Sigmoid colon (tissue), 7 donors: ENCODE results near the gene XRRA1. TPM values are rescaled to one million over a fixed set of nuclear protein-coding genes. Genes with fewer than 3 reads are reported as not detected.

ENCODE experiments used
- DNase-seq: peaks from one replicate; pipeline ENCODE4 v3.0.0-alpha.2; 2019
- H3K27ac ChIP-seq, 4 donors: fragments of 200-600 bp; sonication (generic); one replicate each; pipeline ENCODE4 v1.5.1; 2016 to 2019; ENCODE audit warnings: mild to moderate bottlenecking in 1 of 4
- H3K27me3 ChIP-seq, 3 donors: fragments of 200-600 bp; sonication (generic); one replicate each; pipeline ENCODE4 v1.5.1; 2019; ENCODE audit warnings: mild to moderate bottlenecking in 1 of 3
- H3K36me3 ChIP-seq, 4 donors: fragments of 200-600 bp; sonication (generic); one replicate each; pipeline ENCODE4 v1.5.1; 2016 to 2019
- H3K4me1 ChIP-seq, 4 donors: fragments of 200-600 bp; sonication (generic); one replicate each; pipeline ENCODE4 v1.5.1; 2017 to 2019
- H3K4me3 ChIP-seq, 4 donors: fragments of 200-600 bp; sonication (generic); one replicate each; pipeline ENCODE4 v1.5.1; 2017 to 2019; ENCODE audit warnings: mild to moderate bottlenecking in 2 of 4, moderate library complexity in 1 of 4
- H3K9me3 ChIP-seq, 4 donors: fragments of 200-600 bp in 3 of 4; sonication (generic) in 3 of 4; one replicate each; pipeline versions ENCODE4 v1.5.1 to v1.6.1; 2013 to 2019
- CTCF ChIP-seq, 4 experiments: fragments of 450-650 bp in 3 of 4; fragments of 200-600 bp in 1 of 4; IDR thresholded peaks; one replicate each; pipeline ENCODE4 v1.5.1; 2016 to 2019; ENCODE audit warnings: antibody characterized with exemption in 4 of 4, mild to moderate bottlenecking in 3 of 4, moderate library complexity in 2 of 4
- EP300 ChIP-seq, 4 donors: sonication (generic); formaldehyde crosslinking; IDR thresholded peaks; one replicate each; pipeline ENCODE4 v1.6.1; 2017; ENCODE audit warnings: antibody characterized with exemption in 4 of 4
- POLR2A ChIP-seq, 2 donors: fragments of 450-650 bp; IDR thresholded peaks; one replicate each; pipeline ENCODE4 v1.6.1; 2016; ENCODE audit warnings: antibody characterized with exemption in 2 of 2, mild to moderate bottlenecking in 2 of 2, moderate library complexity in 2 of 2
- POLR2AphosphoS5 ChIP-seq, 4 donors: sonication (generic); formaldehyde crosslinking; IDR thresholded peaks; one replicate each; pipeline ENCODE4 v1.6.1; 2017; ENCODE audit warnings: antibody characterized with exemption in 4 of 4
- WGBS, 2 donors: extraction: QIAGEN DNeasy Blood & Tissue Kit; methylation state at CpG; one replicate each; pipeline ENCODE4 v1.1.7; 2013; 5-methylcytosine and 5-hydroxymethylcytosine counted together
- intact Hi-C: fragments of 100-400 bp; cut with DNase I; formaldehyde crosslinking; loops from one replicate; pipeline ENCODE4 v1.15.1; 2023
- polyA plus RNA-seq, 3 donors: library from polyadenylated mRNA; stranded (reverse); fragments of 200-250 nt; gene quantifications; one replicate each; pipeline ENCODE4 v1.2.3, GENCODE V29; 2013
- total RNA-seq, 4 donors: library from RNA; depleted of rRNA; stranded (reverse); fragments of >200 nt; gene quantifications; one replicate each; pipeline ENCODE4 v1.1.0, GENCODE V29; 2016
- donor health status: healthy with polysubstance abuse.
- donor health status: Bipolar disorder and iron deficiency.
- donor health status: healthy.

Gene XRRA1
- total and polyA plus RNA-seq, 7 donors = under 0.01 to 27.3 (median 11.9) TPM

DNA sequence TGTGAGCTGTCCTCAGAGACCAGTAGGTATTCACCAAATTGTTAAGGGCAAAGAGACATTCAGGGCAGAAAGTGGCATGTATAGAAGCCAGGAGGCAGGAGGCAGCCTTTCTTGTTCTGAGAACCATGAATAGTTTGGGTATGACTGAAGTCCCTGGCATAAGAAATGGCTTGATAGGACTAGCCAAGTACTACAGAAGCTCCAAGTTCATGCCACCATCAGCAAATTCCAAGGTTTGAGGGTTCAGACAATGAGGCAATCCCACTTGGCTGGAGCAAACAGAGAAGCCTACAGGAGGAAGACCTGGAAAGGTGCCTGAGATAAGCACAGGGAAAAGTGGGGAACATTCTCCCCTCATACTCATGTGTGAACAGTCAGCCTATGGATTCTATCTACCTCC, 25.8 kb downstream of the XRRA1 start:
- no peak for DNase-seq
- H3K9me3 ChIP-seq = no peaks in the 10 kb centered on the region
- peaks cover 0 to 45% (median 0%) of the 10 kb centered on the region in 4 donors for H3K36me3 ChIP-seq
- intact Hi-C loops = no loop called here
- H3K4me3 ChIP-seq = no peak overlapping the region
- no peak for TF ChIP-seq POLR2AphosphoS5 (IDR thresholded peaks at IDR 0.05)
- no peak for TF ChIP-seq POLR2A (IDR thresholded peaks at IDR 0.05)
- TF ChIP-seq EP300 (IDR thresholded peaks at IDR 0.05) = no peak
- no peak for TF ChIP-seq CTCF (IDR thresholded peaks at IDR 0.05)
- H3K4me1 ChIP-seq = peaks cover 0 to 9% (median 0%) of the 10 kb centered on the region in 4 donors
- no peak overlapping the region for H3K27ac ChIP-seq
- no peaks in the 10 kb centered on the region for H3K27me3 ChIP-seq

GRCh38 chr11:74909812-74910211, 39.1 kb downstream of the XRRA1 start:
- TF ChIP-seq POLR2AphosphoS5 (IDR thresholded peaks at IDR 0.05) = no peak
- no peak for TF ChIP-seq CTCF (IDR thresholded peaks at IDR 0.05)
- no peak for TF ChIP-seq POLR2A (IDR thresholded peaks at IDR 0.05)
- no peak for TF ChIP-seq EP300 (IDR thresholded peaks at IDR 0.05)
- no peaks in the 10 kb centered on the region for H3K4me1 ChIP-seq
- no peak for DNase-seq
- no peak overlapping the region for H3K27ac ChIP-seq
- H3K36me3 ChIP-seq = peaks cover 0 to 90% (median 0%) of the 10 kb centered on the region in 4 donors
- H3K4me3 ChIP-seq = no peak overlapping the region
- no peaks in the 10 kb centered on the region for H3K9me3 ChIP-seq
- H3K27me3 ChIP-seq = no peaks in the 10 kb centered on the region
- intact Hi-C loops = no loop called here
- 83 to 94% methylated on average over 4 of the region's 4 CpGs for WGBS, 2 donors

DNA sequence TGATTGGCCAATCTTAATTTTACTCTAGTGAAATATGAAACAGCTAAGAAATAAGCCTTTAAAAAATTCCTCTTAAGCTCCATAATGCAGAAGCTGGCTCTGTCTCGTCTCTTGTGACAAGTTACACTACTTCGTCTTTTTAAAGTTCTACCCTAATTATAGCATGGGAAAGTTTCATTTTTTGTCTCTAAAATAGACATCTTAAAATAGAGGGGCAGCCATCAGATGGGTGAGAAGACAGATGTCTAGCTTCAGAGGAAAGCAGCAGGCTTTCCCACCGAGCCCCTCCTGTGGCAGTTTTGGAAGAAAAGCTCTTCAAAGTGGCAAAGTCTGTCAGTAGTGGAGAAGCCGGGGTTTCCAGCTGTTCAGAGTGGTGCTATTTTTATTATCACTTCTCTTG, 39.5 kb downstream of the XRRA1 start:
- DNase-seq = no peak
- Histone ChIP-seq H3K9me3 (no peaks in the 10 kb centered on the region), H3K27ac (no peak overlapping the region), H3K36me3 (peaks cover 0 to 88% (median 0%) of the 10 kb centered on the region in 4 donors), H3K4me3 (no peak overlapping the region), H3K4me1 (no peaks in the 10 kb centered on the region), H3K27me3 (no peaks in the 10 kb centered on the region)
- 59 to 85% methylated on average over 4 of the region's 4 CpGs for WGBS, 2 donors
- TF ChIP-seq POLR2A (IDR thresholded peaks at IDR 0.05) = no peak
- no peak for TF ChIP-seq EP300 (IDR thresholded peaks at IDR 0.05)
- TF ChIP-seq POLR2AphosphoS5 (IDR thresholded peaks at IDR 0.05) = no peak
- no peak for TF ChIP-seq CTCF (IDR thresholded peaks at IDR 0.05)
- intact Hi-C loops = no loop called here

- TF ChIP-seq EP300 (IDR thresholded peaks at IDR 0.05) = no peak
- no peak for TF ChIP-seq POLR2AphosphoS5 (IDR thresholded peaks at IDR 0.05)
- TF ChIP-seq POLR2A (IDR thresholded peaks at IDR 0.05) = no peak
- TF ChIP-seq CTCF (IDR thresholded peaks at IDR 0.05) = no peak
- H3K4me3 ChIP-seq = no peak overlapping the region
- no peaks in the 10 kb centered on the region for H3K27me3 ChIP-seq
- intact Hi-C loops = no loop called here
- no peaks in the 10 kb centered on the region for H3K4me1 ChIP-seq
- H3K27ac ChIP-seq = no peak overlapping the region
- DNase-seq = no peak
- peaks cover 0 to 77% (median 0%) of the 10 kb centered on the region in 4 donors for H3K36me3 ChIP-seq
- peaks cover 0 to 12% (median 5%) of the 10 kb centered on the region in 4 donors for H3K9me3 ChIP-seq
- 64 to 84% methylated on average over 3 of the region's 3 CpGs for WGBS, 2 donors
These were observed 43.6 kb downstream of the XRRA1 start for GRCh38 chr11:74905326-74905725.

GRCh38 chr11:74902342-74902741, 46.5 kb downstream of the XRRA1 start:
- WGBS, 2 donors = 98 to 99% methylated on average over 4 of the region's 4 CpGs
- H3K36me3 ChIP-seq = peaks cover 0 to 54% (median 0%) of the 10 kb centered on the region in 4 donors
- no peak overlapping the region for H3K4me3 ChIP-seq
- H3K9me3 ChIP-seq = peaks cover 0 to 13% (median 6%) of the 10 kb centered on the region in 4 donors
- no peak overlapping the region for H3K27ac ChIP-seq
- DNase-seq = no peak
- no peaks in the 10 kb centered on the region for H3K27me3 ChIP-seq
- H3K4me1 ChIP-seq = no peaks in the 10 kb centered on the region
- no peak for TF ChIP-seq POLR2AphosphoS5 (IDR thresholded peaks at IDR 0.05)
- no peak for TF ChIP-seq CTCF (IDR thresholded peaks at IDR 0.05)
- no peak for TF ChIP-seq EP300 (IDR thresholded peaks at IDR 0.05)
- TF ChIP-seq POLR2A (IDR thresholded peaks at IDR 0.05) = no peak
- intact Hi-C loops = no loop called here
